Measurements from ENCODE around the gene ZNF525.
"Not testable (repeated sequence)": the region's sequence is repeated elsewhere in the genome, so short reads cannot be mapped to it uniquely, and the experiment has no call there.

ZNF525 gene

DNA sequence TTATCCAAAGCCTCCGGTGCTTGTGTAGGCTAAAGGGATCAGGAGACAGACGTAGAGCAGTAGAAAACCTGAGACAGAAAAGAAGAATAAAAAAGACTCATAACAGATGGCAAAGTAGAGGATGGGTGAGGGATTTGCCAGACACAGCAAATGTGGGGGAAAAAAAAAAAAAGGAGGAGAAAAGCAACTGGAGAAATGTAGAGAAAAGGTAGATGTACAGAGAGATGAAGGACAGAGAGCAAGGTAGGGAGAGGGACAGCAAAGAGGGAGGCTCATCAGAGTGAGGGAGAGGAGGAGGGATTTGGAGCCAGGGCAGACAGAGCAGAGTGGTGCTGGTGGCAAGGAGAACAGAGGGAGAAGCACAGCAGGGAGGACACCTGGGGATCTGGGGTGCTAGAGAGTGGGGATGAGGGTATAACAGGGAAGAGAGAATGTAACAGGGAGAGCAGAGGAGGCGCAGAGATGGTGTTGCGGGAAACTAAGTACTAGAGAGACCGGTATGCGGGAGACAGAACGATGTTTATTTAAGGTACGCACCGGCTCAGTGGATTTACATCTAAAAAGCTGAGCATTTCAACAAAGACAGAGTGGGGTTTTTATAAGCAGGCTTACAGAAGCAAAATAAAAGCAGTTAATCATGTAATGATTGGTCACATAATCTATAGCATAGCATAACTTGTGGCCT lies 30.5 kb downstream of the ZNF525 start:
- not testable (repeated sequence) for DNase-seq (ENCODE audit: low read depth in 2 of 2, low spot score in 1 of 2)

GRCh38 chr19:53396525-53396868 lies 31.0 kb downstream of the ZNF525 start:
- no peak for DNase-seq (ENCODE audit: low read depth in 2 of 2, low spot score in 1 of 2)

- not testable (repeated sequence) for DNase-seq (ENCODE audit: low read depth in 2 of 2, low spot score in 1 of 2)
Measured at GRCh38 chr19:53397918-53398317, 32.4 kb downstream of the ZNF525 start.

DNA sequence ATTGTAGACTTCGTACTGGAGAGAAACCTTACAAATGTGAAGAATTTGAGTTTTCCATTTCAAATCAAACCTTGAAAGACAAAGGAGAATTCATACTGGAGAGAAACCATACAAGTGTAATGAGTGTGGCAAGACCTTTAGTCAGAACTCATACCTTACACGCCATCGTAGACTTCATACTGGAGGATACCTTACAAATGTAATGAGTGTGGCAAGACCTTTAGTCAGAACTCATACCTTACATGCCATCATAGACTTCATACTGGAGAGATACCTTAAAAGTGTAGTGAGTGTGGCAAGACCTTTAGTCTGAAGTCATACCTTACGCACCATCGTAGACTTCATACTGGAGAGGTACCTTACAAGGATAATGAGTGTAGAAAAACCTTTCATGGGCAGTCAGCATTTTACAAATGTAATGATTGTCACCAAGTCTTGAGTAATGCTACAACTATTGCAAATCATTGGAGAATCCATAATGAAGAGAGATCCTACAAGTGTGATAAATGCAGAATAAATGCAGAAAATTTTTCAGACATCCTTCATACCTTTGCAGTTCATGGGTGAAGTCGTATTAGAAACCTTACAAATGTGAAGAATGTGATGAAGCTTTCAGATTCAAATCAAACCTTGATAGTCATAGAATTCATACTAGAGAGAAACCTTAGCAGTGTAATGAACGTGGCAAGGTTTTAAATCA lies 44.1 kb downstream of the ZNF525 start:
- no peak for DNase-seq (ENCODE audit: low read depth in 2 of 2, low spot score in 1 of 2)

DNA sequence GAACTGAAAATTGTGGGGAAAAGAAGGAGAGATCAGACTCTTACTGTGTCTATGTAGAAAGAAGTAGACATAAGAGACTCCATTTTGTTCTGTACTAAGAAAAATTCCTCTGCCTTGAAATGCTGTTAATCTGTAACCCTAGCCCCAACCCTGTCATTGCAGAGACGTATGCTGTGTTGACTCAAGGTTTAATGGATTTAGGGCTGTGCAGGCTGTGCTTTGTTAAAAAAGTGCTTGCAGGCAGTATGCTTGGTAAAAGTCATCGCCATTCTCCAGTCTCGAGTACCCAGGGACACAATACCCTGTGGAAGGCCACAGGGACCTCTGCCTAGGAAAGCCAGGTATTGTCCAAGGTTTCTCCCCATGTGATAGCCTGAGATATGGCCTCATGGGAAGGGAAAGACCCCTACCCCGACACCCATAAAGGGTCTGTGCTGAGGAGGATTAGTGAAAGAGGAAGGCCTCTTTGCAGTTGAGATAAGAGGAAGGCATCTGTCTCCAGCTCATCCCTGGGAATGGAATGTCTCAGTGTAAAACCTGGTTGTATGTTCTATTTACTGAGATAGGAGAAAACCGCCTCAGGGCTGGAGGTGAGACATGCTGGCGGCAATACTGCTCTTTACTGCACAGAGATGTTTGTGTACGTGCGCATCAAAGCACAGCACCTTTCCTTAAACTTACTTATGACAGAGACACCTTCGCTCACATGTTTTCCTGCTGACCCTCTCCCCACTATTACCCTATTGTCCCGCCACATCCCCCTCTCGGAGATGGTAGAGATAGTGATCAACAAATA lies 55.2 kb downstream of the ZNF525 start:
- not testable (repeated sequence) for DNase-seq (ENCODE audit: low read depth in 2 of 2, low spot score in 1 of 2)

DNA sequence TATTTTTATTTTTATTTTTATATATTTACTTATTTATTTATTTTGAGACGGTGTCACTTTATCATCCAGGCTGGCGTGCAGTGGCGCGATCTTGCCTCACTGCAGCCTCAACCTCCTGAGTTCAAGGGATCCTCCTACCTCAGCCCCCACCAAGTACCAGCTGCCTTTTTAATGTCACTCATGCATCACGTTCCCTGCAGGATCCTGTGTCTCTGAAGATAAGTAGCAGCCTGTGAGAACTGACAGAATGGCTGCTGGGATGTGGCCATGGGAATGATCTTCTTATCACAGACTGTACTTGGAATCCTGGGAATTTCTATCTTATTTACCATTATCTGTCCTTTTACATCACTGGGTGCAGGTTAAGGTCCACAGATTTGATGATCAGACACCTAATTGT lies 57.0 kb downstream of the ZNF525 start:
- no peak for DNase-seq (ENCODE audit: low read depth in 2 of 2, low spot score in 1 of 2)

DNA sequence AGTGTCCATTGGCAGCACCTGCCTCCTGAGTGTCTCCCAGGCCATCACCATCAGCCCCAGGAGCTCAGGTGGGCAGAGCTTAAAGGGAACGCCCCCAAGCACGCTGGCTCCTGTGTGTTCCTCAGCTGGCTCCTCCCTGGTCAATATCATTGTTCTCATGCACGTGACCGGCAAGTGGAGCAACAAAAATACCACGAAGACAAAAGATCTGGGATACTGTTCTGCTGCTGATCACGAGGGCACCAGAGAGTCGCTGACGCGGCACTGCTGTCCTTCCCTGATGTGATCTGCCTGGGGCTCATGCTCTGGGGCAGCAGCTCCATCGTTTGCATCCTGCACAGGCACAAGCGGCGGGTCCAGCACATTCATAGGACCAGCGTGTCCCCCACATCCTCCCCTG lies 57.6 kb downstream of the ZNF525 start:
- not testable (repeated sequence) for DNase-seq (ENCODE audit: low read depth in 2 of 2, low spot score in 1 of 2)

DNA sequence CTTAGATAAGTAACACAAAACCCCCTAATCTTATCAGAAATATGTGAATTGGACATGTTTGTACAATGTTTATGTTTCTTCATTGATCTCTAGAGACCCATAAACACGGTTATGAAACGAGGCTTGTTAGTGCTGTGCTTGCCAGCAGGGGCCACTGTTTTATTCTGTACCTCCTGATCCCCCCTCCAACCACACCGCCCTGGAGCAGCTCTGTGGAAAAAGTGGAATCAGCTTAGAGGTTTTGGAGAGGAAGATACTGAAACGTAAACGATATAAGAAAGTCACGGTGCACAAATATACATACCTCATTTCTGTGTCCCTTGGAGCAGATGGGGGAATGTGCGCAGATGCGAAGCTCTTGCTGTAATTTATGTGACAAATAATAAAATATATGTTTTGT lies 58.2 kb downstream of the ZNF525 start:
- DNase-seq (ENCODE audit: low read depth in 2 of 2, low spot score in 1 of 2): not testable (repeated sequence)

DNA sequence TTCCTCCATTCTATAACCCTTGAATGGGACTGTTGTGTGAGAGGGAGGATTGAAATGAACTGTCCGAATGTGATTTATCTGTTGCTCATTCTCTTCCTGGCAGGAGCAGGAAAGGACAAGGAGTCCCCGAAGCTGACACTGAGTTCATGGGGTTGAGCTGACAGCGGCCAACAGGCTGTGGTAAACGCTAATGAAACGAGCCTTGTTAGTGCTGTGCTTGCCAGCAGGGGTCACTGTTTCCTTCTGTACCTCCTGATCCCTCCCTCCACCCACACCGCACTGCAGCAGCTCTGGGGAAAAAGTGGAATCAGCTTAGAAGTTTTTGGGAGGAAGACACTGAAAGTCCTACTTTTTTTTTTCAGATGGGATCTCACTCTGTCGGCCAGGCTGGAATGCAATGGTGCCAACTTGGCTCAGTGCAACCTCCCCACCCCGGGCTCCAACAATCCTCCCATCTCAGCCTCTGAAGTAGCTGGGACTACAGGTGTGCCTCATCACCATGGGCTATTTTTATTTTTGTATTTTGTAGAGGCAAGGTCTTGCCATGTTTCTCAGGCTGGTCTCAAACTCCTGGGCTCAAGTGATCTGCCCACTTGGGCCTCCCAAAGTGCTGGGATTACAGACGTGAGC lies 59.6 kb downstream of the ZNF525 start:
- DNase-seq (ENCODE audit: low read depth in 2 of 2, low spot score in 1 of 2): peak; percentile 38 to 47

DNA sequence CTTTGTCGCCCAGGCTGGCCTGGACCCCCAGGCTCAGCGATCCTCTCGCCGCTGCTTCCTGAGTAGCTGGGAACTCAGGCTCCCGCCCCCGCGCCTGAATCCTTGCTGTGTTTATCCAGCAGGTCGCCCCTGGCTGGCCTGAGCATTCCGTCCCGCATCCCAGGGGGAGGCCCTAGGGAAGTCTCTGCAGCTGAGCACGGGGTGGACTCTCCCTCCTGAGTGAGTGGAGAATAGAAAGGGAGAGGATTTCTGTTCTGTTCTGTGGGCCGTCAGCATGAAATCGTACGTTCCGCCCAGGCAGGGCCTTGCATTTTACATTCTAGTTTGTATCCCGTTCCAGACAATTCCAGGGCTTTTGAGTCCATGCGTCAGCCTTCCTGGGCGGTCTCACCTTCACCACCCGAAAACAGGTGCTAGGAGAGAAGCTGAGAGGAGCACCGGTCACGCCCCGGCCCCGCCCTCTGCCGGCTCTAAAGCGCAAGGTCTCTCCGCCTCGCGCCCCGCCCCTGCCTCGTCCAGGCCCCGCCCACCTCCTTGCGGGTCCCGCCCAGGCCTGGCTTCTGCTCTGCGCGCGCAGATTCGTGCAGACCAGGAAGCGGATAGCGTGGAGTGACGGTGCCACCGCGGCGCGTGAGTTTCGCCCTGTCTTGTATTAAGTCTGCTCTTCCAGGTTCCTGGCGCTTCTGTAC lies 66.0 kb downstream of the ZNF525 start, which contains the start of gene ZNF761:
ZNF761 (plus strand) TSS at position 586 of the 689 bp plus-strand sequence. CDS start 15,285 bp downstream, outside the sequence.
- DNase-seq (ENCODE audit: low read depth in 2 of 2, low spot score in 1 of 2): peak; percentile 97 to 98

DNA sequence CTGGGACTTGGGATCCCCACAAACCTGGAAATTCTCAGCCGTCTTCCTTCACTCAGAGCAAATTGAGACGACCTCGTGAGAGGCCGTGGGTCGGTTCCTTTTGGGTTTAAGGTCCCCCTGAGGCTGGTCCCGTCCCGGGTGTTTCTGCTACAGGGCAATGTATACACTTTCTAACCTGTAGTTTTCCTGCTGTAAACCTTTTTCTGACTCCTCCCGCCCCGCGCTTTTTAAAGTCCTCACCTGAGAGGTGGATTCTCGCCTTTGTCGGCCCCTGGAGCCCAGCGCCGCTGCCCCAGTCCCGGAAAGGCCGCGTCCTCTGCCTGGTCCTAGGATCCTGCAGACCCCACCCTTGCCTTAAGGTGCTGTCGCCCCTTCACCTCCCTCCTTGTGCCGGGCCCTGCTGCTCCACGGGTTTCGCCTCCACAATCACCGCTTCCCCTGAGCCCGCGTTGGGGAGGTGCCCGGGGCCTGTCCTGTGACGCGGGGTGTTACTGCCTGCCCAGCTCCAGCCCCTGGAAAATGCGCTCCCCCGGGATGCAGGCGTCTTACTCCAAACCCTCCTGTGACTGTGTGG lies 66.7 kb downstream of the ZNF525 start:
- DNase-seq (ENCODE audit: low read depth in 2 of 2, low spot score in 1 of 2): no peak

All from stimulated activated CD8-positive, alpha-beta memory T cell treated with anti-CD3 and anti-CD28 coated beads, Interleukin-4, amount 100 ng/mL, for 1 hour (primary cell).